Gastrocnemius medialis (tissue), 4 donors: ENCODE results near the gene NIPBL. TPM values are rescaled to one million over a fixed set of nuclear protein-coding genes. Genes with fewer than 3 reads are reported as not detected.
"Not testable (repeated sequence)": the region's sequence is repeated elsewhere in the genome, so short reads cannot be mapped to it uniquely, and the experiment has no call there.

Experiments
- ATAC-seq, 2 donors: fragments of 150-250 bp; one replicate each; pipeline ENCODE4 v1.9.1; 2016
- DNase-seq, 2 donors: peaks; one replicate each; pipeline ENCODE4 v3.0.0-alpha.2; 2019
- H3K27ac ChIP-seq, 4 donors: fragments of 200-600 bp; sonication (generic); 1 replicate in 1 of 4; 2 replicates in 3 of 4; pipeline ENCODE4 v1.5.1; 2016 to 2018; ENCODE audit warnings: mild to moderate bottlenecking in 2 of 4, moderate library complexity in 1 of 4
- H3K27me3 ChIP-seq, 3 donors: fragments of 200-600 bp; sonication (generic) in 2 of 3; 1 replicate in 1 of 3; 2 replicates in 2 of 3; pipeline versions ENCODE4 v1.5.1 to v1.6.0; 2016 to 2019; ENCODE audit warnings: mild to moderate bottlenecking in 1 of 3, moderate library complexity in 1 of 3
- H3K36me3 ChIP-seq, 2 donors: fragments of 200-600 bp; sonication (generic) in 1 of 2; one replicate each; pipeline ENCODE4 v1.5.1; 2017 to 2018
- H3K4me1 ChIP-seq, 2 donors: fragments of 200-600 bp; sonication (generic) in 1 of 2; one replicate each; pipeline ENCODE4 v1.5.1; 2016 to 2017; ENCODE audit warnings: mild to moderate bottlenecking in 2 of 2
- H3K4me3 ChIP-seq, 4 donors: fragments of 200-600 bp; sonication (generic) in 3 of 4; 1 replicate in 1 of 4; 2 replicates in 3 of 4; pipeline ENCODE4 v1.5.1; 2016 to 2019; ENCODE audit warnings: mild to moderate bottlenecking in 2 of 4
- H3K9me3 ChIP-seq, 3 donors: fragments of 200-600 bp; sonication (generic) in 2 of 3; 1 replicate in 1 of 3; 2 replicates in 2 of 3; pipeline ENCODE4 v1.5.1; 2016 to 2019
- CTCF ChIP-seq, 5 experiments: fragments of 450-650 bp in 3 of 5; fragments of 200-600 bp in 2 of 5; sonication (generic) in 2 of 5; IDR thresholded peaks in 4 of 5; conservative IDR thresholded peaks in 1 of 5; 1 replicate in 4 of 5; 2 replicates in 1 of 5; pipeline ENCODE4 v1.5.1; 2016 to 2019; ENCODE audit warnings: antibody characterized with exemption in 5 of 5, mild to moderate bottlenecking in 3 of 5, moderate library complexity in 3 of 5
- POLR2A ChIP-seq, 2 donors: fragments of 450-650 bp; IDR thresholded peaks; one replicate each; pipeline ENCODE4 v1.6.1; 2017; ENCODE audit warnings: antibody characterized with exemption in 2 of 2, mild to moderate bottlenecking in 2 of 2, moderate library complexity in 2 of 2
- in situ Hi-C, 4 donors: fragments of 200-750 bp; cut with MboI; loops; one replicate each; pipeline versions ENCODE4 v1.15.0 to v1.8.0; 2017; ENCODE audit warnings: low sequenced_read_pairs in 4 of 4
- intact Hi-C: fragments of 100-400 bp; cut with DNase I; formaldehyde crosslinking; loops from one replicate; pipeline ENCODE4 v1.15.1; 2023; ENCODE audit warnings: low total_unique reads
- total RNA-seq, 4 donors: library from RNA; depleted of rRNA; stranded (reverse); fragments of >200 nt; gene quantifications; one replicate each; pipeline versions ENCODE4 v1.1.0 to v1.2.3, GENCODE V29; 2016

The NIPBL gene
- total RNA-seq, 4 donors from 2014 or later, result 15.0 to 49.6 (median 32.7) TPM

- in situ Hi-C loops, result no loop called here
- no peak for DNase-seq
- ATAC-seq, result peak in 1 of 2 donors; percentile 30
Observed at GRCh38 chr5:36839489-36840476, 36.8 kb upstream of the NIPBL start.

GRCh38 chr5:36841677-36842076 lies 34.9 kb upstream of the NIPBL start:
- Histone ChIP-seq H3K27me3 (no peaks in the 10 kb centered on the region), H3K9me3 (no peaks in the 10 kb centered on the region), H3K4me3 (no peak overlapping the region), H3K4me1 (no peaks in the 10 kb centered on the region), H3K36me3 (no peaks in the 10 kb centered on the region), H3K27ac (no peak overlapping the region)
- in situ Hi-C loops, result no loop called here
- DNase-seq (no peak), ATAC-seq (no peak)
- TF ChIP-seq POLR2A (IDR thresholded peaks at IDR 0.05) (no peak), CTCF (IDR thresholded peaks at IDR 0.05 in 4 of 5, conservative IDR thresholded peaks at IDR 0.05 in 1 of 5) (no peak)
- intact Hi-C loops, result no loop called here

More at GRCh38 chr5:36839489-36840476, 36.8 kb upstream of the NIPBL start:
- Histone ChIP-seq H3K27ac (no peak overlapping the region), H3K4me3 (no peak overlapping the region), H3K27me3 (no peaks in the 10 kb centered on the region), H3K36me3 (no peaks in the 10 kb centered on the region), H3K4me1 (no peaks in the 10 kb centered on the region), H3K9me3 (no peaks in the 10 kb centered on the region)
- TF ChIP-seq POLR2A (IDR thresholded peaks at IDR 0.05) (no peak), CTCF (IDR thresholded peaks at IDR 0.05 in 4 of 5, conservative IDR thresholded peaks at IDR 0.05 in 1 of 5) (no peak)
- intact Hi-C loops, result no loop called here

- ATAC-seq, result no peak
- H3K4me3 ChIP-seq, result no peak overlapping the region
- in situ Hi-C loops, result no loop called here
Observed at GRCh38 chr5:36842087-36842486, 34.5 kb upstream of the NIPBL start.

GRCh38 chr5:36844305-36844704 lies 32.3 kb upstream of the NIPBL start:
- ATAC-seq (no peak), DNase-seq (no peak)
- in situ Hi-C loops (no loop called here), intact Hi-C loops (no loop called here)
- H3K27me3 ChIP-seq, result no peaks in the 10 kb centered on the region
- H3K36me3 ChIP-seq, result no peaks in the 10 kb centered on the region
- H3K4me3 ChIP-seq, result no peak overlapping the region
- TF ChIP-seq CTCF (IDR thresholded peaks at IDR 0.05 in 4 of 5, conservative IDR thresholded peaks at IDR 0.05 in 1 of 5) (no peak), POLR2A (IDR thresholded peaks at IDR 0.05) (no peak)
- H3K27ac ChIP-seq, result no peak overlapping the region
- H3K9me3 ChIP-seq, result no peaks in the 10 kb centered on the region
- no peaks in the 10 kb centered on the region for H3K4me1 ChIP-seq

More at GRCh38 chr5:36842087-36842486, 34.5 kb upstream of the NIPBL start:
- H3K27ac ChIP-seq, result no peak overlapping the region
- no peak for DNase-seq
- no peak for TF ChIP-seq CTCF (IDR thresholded peaks at IDR 0.05 in 4 of 5, conservative IDR thresholded peaks at IDR 0.05 in 1 of 5)
- TF ChIP-seq POLR2A (IDR thresholded peaks at IDR 0.05), result no peak
- no peaks in the 10 kb centered on the region for H3K9me3 ChIP-seq
- H3K4me1 ChIP-seq, result no peaks in the 10 kb centered on the region
- H3K27me3 ChIP-seq, result no peaks in the 10 kb centered on the region
- intact Hi-C loops, result no loop called here
- H3K36me3 ChIP-seq, result no peaks in the 10 kb centered on the region

- H3K36me3 ChIP-seq, DNase-seq, intact Hi-C loops, H3K4me3 ChIP-seq, in situ Hi-C loops, ATAC-seq, H3K27ac ChIP-seq, H3K4me1 ChIP-seq, H3K27me3 ChIP-seq, H3K9me3 ChIP-seq: not testable (repeated sequence)
Observed at GRCh38 chr5:36848545-36848944, 28.0 kb upstream of the NIPBL start.

- ATAC-seq, H3K4me1 ChIP-seq, H3K27me3 ChIP-seq, H3K36me3 ChIP-seq, H3K4me3 ChIP-seq, H3K27ac ChIP-seq, H3K9me3 ChIP-seq, intact Hi-C loops, DNase-seq: not testable (repeated sequence)
- in situ Hi-C loops, result loop anchor here in 1 of 4 donors (25.0 kb wide), 1 partner anchor 116 kb away; no protein-coding TSS in a partner anchor
Observed at GRCh38 chr5:36852903-36853302, 23.7 kb upstream of the NIPBL start.
